Measurements from ENCODE around the gene HNRNPK. TPM values are rescaled to one million over a fixed set of nuclear protein-coding genes. Genes with fewer than 3 reads are reported as not detected.

The HNRNPK gene
- total RNA-seq, 6 experiments from 2014 or later = 175 to 292 (median 237) TPM

DNA sequence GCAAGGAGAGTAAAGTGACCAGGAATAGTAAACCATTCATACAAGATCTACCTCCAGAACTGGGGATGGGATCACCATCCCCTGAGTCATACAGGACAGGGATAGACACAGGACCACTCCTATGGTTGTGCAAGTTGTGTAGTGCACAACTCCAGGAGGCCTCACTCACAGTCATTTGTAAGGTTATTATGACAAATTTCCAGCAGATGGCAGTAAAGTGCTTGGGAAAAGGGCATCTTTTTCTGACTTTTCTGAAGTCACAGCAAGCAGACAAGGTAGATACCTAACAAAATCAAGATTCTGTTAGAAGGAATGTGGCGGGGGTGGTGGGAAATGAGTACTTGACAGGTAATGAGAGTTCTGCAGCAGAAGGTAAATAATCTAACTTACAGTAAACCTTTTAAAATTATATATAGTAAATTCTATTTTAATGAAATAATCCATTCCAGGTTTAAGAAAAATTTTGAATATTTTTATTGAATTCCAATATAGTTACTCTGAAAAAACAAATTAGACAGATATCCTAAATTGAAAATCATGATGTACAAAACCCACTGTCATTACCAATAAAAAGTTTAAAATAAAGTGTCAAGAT is 42.1 kb downstream of the HNRNPK start:
- Histone ChIP-seq H3K27me3 (no peaks in the 10 kb centered on the region), H3K4me1 (peaks cover 0 to 28% (median 8%) of the 10 kb centered on the region in 4 donors), H3K36me3 (peaks cover 0 to 5% (median 2%) of the 10 kb centered on the region in 4 donors), H3K27ac (no peak overlapping the region), H3K9me3 (no peaks in the 10 kb centered on the region), H3K4me3 (no peak overlapping the region)
- WGBS (ENCODE audit: insufficient coverage, low coverage, low lambda C conversion rate, missing lambda C conversion rate) = 52% methylated on average over 1 of the region's 1 CpG
- ATAC-seq = peak; percentile 63 to 73 (median 65)
- TF ChIP-seq POLR2A (IDR thresholded peaks at IDR 0.05) = no peak
- TF ChIP-seq, protein P1, sequence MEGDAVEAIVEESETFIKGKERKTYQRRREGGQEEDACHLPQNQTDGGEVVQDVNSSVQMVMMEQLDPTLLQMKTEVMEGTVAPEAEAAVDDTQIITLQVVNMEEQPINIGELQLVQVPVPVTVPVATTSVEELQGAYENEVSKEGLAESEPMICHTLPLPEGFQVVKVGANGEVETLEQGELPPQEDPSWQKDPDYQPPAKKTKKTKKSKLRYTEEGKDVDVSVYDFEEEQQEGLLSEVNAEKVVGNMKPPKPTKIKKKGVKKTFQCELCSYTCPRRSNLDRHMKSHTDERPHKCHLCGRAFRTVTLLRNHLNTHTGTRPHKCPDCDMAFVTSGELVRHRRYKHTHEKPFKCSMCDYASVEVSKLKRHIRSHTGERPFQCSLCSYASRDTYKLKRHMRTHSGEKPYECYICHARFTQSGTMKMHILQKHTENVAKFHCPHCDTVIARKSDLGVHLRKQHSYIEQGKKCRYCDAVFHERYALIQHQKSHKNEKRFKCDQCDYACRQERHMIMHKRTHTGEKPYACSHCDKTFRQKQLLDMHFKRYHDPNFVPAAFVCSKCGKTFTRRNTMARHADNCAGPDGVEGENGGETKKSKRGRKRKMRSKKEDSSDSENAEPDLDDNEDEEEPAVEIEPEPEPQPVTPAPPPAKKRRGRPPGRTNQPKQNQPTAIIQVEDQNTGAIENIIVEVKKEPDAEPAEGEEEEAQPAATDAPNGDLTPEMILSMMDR (IDR thresholded peaks at IDR 0.05) = peak; percentile 62 to 75 (median 72)
- intact Hi-C loops (cut with DNase I) = loop anchor here (5.0 to 10.0 kb wide), 4 partner anchors 234 to 327 kb away; no protein-coding TSS in a partner anchor
- DNase-seq = no peak

DNA sequence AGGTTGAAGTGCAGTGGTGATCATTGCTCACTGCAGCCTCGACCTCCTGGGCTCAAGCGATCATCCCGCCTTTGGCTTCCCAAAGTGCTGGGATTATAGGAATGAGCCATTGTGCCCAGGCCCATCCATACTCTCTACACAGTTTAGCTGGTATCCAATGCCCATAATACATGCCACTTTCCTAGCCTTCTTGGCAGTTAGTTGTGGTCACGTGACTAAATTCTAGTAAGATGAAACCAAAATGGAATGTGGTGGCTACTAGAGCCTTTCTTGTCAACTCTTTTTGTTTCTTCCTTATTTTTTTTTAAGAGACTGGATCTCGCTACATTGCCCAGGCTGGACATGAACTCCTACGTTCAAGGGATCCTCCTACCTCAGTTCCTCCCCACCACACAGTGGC is 43.5 kb downstream of the HNRNPK start:
- 88% methylated on average over 6 of the region's 6 CpGs for WGBS (ENCODE audit: insufficient coverage, low coverage, low lambda C conversion rate, missing lambda C conversion rate)
- ATAC-seq (no peak), DNase-seq (no peak)
- no peak overlapping the region for H3K27ac ChIP-seq
- no peak for TF ChIP-seq POLR2A (IDR thresholded peaks at IDR 0.05)
- TF ChIP-seq, protein P1 (IDR thresholded peaks at IDR 0.05) = no peak
- intact Hi-C loops (cut with DNase I) = loop anchor here (5.0 to 10.0 kb wide), 4 partner anchors 236 to 328 kb away; no protein-coding TSS in a partner anchor
- H3K4me1 ChIP-seq = peaks cover 0 to 28% (median 8%) of the 10 kb centered on the region in 4 donors
- no peaks in the 10 kb centered on the region for H3K9me3 ChIP-seq
- H3K4me3 ChIP-seq = no peak overlapping the region
- peaks cover 0 to 4% (median 0%) of the 10 kb centered on the region in 4 donors for H3K36me3 ChIP-seq
- H3K27me3 ChIP-seq = no peaks in the 10 kb centered on the region

DNA sequence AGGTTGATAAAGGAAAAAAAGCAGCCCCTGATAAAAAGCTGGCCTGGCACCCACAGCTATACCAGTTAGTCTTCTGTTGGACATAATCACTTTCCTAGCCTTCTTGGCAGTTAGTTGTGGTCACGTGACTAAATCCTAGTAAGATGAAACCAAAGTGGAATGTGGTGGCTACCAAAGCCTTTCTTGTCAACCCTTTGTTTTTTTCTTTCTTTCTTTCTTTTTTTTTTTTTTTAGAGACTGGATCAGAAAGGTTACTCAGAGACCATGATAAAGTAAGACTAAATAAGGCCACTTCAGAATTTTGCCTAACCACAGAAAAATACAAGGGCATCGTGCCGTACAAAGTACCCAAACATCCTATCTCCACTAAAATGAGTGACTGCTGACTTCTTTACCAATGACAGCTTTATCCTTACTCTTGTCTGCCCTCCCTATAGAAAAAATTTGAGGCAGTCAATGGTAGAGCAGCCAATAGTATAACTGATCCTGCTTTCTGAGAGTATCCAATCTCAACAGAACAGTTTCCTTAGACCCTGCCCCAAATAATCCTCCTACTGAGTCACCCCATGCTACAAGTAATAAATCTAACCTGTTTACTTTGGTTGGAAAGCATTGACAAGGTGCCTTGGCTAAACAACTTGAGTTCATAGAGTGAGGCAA is 44.6 kb downstream of the HNRNPK start:
- Histone ChIP-seq H3K27me3 (no peaks in the 10 kb centered on the region), H3K27ac (no peak overlapping the region), H3K4me1 (peaks cover 0 to 19% (median 6%) of the 10 kb centered on the region in 4 donors), H3K36me3 (peaks cover 0 to 4% (median 0%) of the 10 kb centered on the region in 4 donors), H3K9me3 (no peaks in the 10 kb centered on the region), H3K4me3 (no peak overlapping the region)
- DNase-seq (no peak), ATAC-seq (peak in 1 of 4 donors; percentile 20)
- TF ChIP-seq, protein P1 (IDR thresholded peaks at IDR 0.05) = no peak
- no peak for TF ChIP-seq POLR2A (IDR thresholded peaks at IDR 0.05)
- intact Hi-C loops (cut with DNase I) = loop anchor here (5.0 to 10.0 kb wide), 4 partner anchors 237 to 329 kb away; no protein-coding TSS in a partner anchor
- WGBS (ENCODE audit: insufficient coverage, low coverage, low lambda C conversion rate, missing lambda C conversion rate) = 71% methylated on average over 3 of the region's 3 CpGs

DNA sequence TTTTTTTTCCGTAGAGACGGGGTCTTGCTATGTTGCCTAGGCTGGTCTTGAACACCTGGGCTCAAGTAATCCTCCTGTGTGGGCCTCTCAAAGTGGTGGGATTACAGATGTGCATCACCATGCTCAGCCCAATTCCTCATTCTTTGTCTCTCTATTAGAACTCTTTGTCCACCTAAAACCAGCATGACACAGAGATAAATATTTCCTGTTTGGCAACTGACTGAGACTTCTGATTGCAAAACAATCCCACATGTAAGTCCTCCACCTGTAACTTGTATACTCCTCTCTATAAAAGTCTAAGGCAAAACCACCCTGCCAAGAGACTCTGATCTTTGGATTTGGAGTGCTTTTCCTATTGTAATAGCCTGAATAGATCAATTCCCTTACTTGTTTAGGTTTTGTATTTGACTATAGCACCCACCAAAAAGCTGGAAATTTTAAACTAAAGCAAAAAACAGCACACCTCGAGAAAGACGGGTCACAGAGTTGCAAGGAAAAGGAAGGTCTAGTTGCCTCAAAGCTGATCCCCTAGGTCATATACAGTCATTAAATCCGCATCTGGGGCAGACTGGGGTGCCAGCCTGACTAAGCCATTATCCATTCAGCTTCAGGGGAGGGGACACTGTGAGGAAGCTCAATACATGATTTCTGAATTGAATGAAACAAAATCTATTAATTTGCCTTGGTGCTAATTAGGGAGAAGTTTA is 45.3 kb downstream of the HNRNPK start:
- Histone ChIP-seq H3K27me3 (no peaks in the 10 kb centered on the region), H3K4me1 (peaks cover 0 to 19% (median 6%) of the 10 kb centered on the region in 4 donors), H3K36me3 (peaks cover 0 to 4% (median 0%) of the 10 kb centered on the region in 4 donors), H3K27ac (no peak overlapping the region), H3K4me3 (no peak overlapping the region), H3K9me3 (no peaks in the 10 kb centered on the region)
- intact Hi-C loops (cut with DNase I) = loop anchor here (5.0 to 10.0 kb wide), 4 partner anchors 238 to 330 kb away; no protein-coding TSS in a partner anchor
- TF ChIP-seq, protein P1 (IDR thresholded peaks at IDR 0.05) = no peak
- no peak for TF ChIP-seq POLR2A (IDR thresholded peaks at IDR 0.05)
- DNase-seq (no peak), ATAC-seq (peak; percentile 54 to 83 (median 70))
- 61% methylated on average over 5 of the region's 5 CpGs for WGBS (ENCODE audit: insufficient coverage, low coverage, low lambda C conversion rate, missing lambda C conversion rate)

All from right lobe of liver (tissue), 6 donors.